Fibroblast of the aortic adventitia (primary cell): ENCODE results near the gene OPA3. TPM values are rescaled to one million over a fixed set of nuclear protein-coding genes. Genes with fewer than 3 reads are reported as not detected.
"Not testable (repeated sequence)": the region's sequence is repeated elsewhere in the genome, so short reads cannot be mapped to it uniquely, and the experiment has no call there.

Experiments
- DNase-seq: peaks from one replicate; pipeline ENCODE4 v3.0.0-alpha.2; 2010; ENCODE audit warnings: low read depth
- H3K4me3 ChIP-seq: 2 replicates; pipeline ENCODE4 v1.5.1; 2011; ENCODE audit warnings: low read depth, mild to moderate bottlenecking, control low read depth, low read length, moderate library complexity
- CTCF ChIP-seq: IDR thresholded peaks from 2 replicates; pipeline ENCODE4 v1.5.1; 2011; ENCODE audit warnings: mild to moderate bottlenecking, low read length, control low read depth, inconsistent platforms; ENCODE audit not compliant: insufficient read depth
- total RNA-seq: library from RNA; depleted of rRNA; stranded (reverse); fragments of >200 nt; gene quantifications from 2 replicates; pipeline ENCODE4 v1.2.3, GENCODE V29; 2012; ENCODE audit warnings: low replicate concordance

The OPA3 gene
- total RNA-seq, 1 donor = 8.8 TPM

- TF ChIP-seq CTCF = no peak
- DNase-seq = no peak
- no peak overlapping the region for H3K4me3 ChIP-seq
Observed at GRCh38 chr19:45515807-45516401, 68.7 kb downstream of the OPA3 start.

GRCh38 chr19:45515081-45515624 is 69.4 kb downstream of the OPA3 start:
- H3K4me3 ChIP-seq = no peak overlapping the region
- TF ChIP-seq CTCF = no peak
- DNase-seq = no peak

- H3K4me3 ChIP-seq = no peak overlapping the region
- DNase-seq = no peak
- TF ChIP-seq CTCF = no peak
Observed at GRCh38 chr19:45514376-45515051, 70.1 kb downstream of the OPA3 start.

- no peak for DNase-seq
- no peak overlapping the region for H3K4me3 ChIP-seq
Observed at GRCh38 chr19:45512881-45513483, 71.6 kb downstream of the OPA3 start.

GRCh38 chr19:45511074-45511473 is 73.5 kb downstream of the OPA3 start:
- H3K4me3 ChIP-seq = no peak overlapping the region
- no peak for DNase-seq
- no peak for TF ChIP-seq CTCF

More at GRCh38 chr19:45512881-45513483, 71.6 kb downstream of the OPA3 start:
- no peak for TF ChIP-seq CTCF

- H3K4me3 ChIP-seq, DNase-seq: not testable (repeated sequence)
Observed at GRCh38 chr19:45510352-45510751, 74.2 kb downstream of the OPA3 start.

GRCh38 chr19:45509692-45510015 is 74.9 kb downstream of the OPA3 start:
- DNase-seq = no peak
- no peak for TF ChIP-seq CTCF
- peak overlapping the region; percentile 98 for H3K4me3 ChIP-seq
